ENCODE data around the gene KCNK2.

The KCNK2 gene

DNA sequence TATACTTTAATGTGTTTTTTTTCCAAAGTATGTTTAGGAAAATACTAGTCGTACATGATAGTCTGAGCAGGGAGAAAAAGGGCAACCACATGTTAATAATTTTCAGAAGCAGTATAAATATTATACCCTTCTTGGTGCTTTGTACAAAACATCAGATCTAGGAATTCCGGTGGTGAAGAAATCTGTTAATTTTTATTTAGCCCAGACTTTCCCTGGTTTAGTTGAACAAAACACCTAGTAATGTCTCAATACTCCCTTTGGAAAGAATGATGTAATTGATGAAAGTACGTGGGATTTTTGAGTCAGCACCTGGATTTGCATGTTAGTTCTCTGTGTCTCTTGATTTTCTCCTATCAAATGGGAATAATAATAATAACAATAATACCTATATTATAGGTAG is 38.4 kb upstream of the KCNK2 start:
- ATAC-seq (ENCODE audit: low read depth) = no peak
- Histone ChIP-seq H3K27me3 (ENCODE audit: insufficient read depth, poor library complexity, severe bottlenecking) (no peaks in the 10 kb centered on the region), H3K36me3 (ENCODE audit: low read depth) (no peaks in the 10 kb centered on the region), H3K9me3 (ENCODE audit: severe bottlenecking) (no peaks in the 10 kb centered on the region), H3K4me1 (ENCODE audit: insufficient read depth, poor library complexity, severe bottlenecking) (no peaks in the 10 kb centered on the region), H3K4me3 (ENCODE audit: severe bottlenecking) (no peak overlapping the region), H3K27ac (ENCODE audit: poor library complexity, severe bottlenecking) (no peak overlapping the region)
- TF ChIP-seq, protein P1, sequence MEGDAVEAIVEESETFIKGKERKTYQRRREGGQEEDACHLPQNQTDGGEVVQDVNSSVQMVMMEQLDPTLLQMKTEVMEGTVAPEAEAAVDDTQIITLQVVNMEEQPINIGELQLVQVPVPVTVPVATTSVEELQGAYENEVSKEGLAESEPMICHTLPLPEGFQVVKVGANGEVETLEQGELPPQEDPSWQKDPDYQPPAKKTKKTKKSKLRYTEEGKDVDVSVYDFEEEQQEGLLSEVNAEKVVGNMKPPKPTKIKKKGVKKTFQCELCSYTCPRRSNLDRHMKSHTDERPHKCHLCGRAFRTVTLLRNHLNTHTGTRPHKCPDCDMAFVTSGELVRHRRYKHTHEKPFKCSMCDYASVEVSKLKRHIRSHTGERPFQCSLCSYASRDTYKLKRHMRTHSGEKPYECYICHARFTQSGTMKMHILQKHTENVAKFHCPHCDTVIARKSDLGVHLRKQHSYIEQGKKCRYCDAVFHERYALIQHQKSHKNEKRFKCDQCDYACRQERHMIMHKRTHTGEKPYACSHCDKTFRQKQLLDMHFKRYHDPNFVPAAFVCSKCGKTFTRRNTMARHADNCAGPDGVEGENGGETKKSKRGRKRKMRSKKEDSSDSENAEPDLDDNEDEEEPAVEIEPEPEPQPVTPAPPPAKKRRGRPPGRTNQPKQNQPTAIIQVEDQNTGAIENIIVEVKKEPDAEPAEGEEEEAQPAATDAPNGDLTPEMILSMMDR (IDR thresholded peaks at IDR 0.05; ENCODE audit: poor library complexity, severe bottlenecking) = no peak
- no peak for DNase-seq (ENCODE audit: low spot score)

DNA sequence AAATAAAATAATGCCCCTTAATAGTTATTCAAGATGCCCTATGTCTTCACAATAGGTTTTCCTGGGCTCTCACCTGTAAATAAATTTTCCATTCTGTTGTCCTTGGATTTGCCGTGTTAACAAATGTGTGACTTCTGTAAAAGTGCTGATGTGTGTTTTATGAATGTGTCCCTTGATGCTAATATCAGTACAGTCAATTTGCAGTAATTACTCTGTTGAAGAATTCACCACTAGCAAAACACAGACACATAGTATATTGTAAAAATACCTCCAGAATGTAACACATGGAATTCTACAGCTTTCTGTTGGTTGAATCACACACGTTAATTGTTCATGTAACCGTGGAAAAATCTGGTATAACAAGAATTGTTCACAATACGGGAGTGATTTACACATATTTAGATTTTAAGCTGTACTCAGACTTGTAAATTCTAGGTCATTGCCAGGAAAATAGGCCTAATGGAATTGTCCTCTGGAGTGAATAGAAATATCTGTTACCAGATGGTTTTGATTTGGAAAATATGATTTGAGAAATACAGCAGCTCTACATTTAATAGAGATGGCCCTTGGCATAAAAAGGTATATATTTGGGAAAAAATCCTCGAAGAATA is 36.7 kb upstream of the KCNK2 start:
- no peak overlapping the region for H3K4me3 ChIP-seq (ENCODE audit: severe bottlenecking)
- no peak overlapping the region for H3K27ac ChIP-seq (ENCODE audit: poor library complexity, severe bottlenecking)
- DNase-seq (ENCODE audit: low spot score) (no peak), ATAC-seq (ENCODE audit: low read depth) (no peak)
- H3K27me3 ChIP-seq (ENCODE audit: insufficient read depth, poor library complexity, severe bottlenecking) = no peaks in the 10 kb centered on the region
- TF ChIP-seq, protein P1 (IDR thresholded peaks at IDR 0.05; ENCODE audit: poor library complexity, severe bottlenecking) = no peak
- H3K9me3 ChIP-seq (ENCODE audit: severe bottlenecking) = no peaks in the 10 kb centered on the region
- no peaks in the 10 kb centered on the region for H3K4me1 ChIP-seq (ENCODE audit: insufficient read depth, poor library complexity, severe bottlenecking)
- no peaks in the 10 kb centered on the region for H3K36me3 ChIP-seq (ENCODE audit: low read depth)

DNA sequence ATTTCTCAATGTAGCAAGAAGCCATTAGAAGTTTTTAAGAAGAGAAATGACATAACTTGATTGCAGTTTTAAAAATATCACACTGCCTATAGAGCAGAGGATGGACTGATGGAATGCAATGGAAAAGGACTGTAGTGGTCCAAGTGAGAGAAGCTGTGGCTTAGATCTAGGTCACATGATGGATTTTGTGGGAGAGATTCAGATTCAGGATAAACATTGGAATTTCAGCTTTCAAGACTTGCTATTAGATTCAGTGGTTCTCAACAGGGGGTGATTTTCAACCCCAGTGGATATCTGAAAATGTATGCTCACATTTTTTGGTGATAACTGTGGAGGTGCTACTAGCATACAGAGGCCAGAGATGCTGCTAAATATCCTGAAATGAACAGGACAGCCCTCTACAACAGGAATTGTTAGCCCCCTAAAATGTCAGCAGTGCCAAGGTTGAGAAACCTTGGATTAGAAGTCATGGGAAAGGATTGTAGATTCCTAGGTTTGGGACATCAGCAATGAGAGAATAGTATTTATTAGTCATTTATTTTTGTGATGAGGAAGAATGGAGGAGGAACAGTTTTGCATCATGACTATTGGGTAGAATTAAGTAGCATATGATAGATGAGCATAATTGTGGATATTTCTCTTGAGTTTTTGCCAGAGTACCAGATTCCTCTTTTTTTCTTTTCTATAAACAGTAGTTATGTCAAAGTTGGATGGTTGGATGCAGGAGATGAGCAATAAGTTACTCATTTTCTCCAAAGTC is 30.1 kb upstream of the KCNK2 start:
- no peaks in the 10 kb centered on the region for H3K27me3 ChIP-seq (ENCODE audit: insufficient read depth, poor library complexity, severe bottlenecking)
- no peaks in the 10 kb centered on the region for H3K4me1 ChIP-seq (ENCODE audit: insufficient read depth, poor library complexity, severe bottlenecking)
- ATAC-seq (ENCODE audit: low read depth) = no peak
- no peak for DNase-seq (ENCODE audit: low spot score)
- H3K9me3 ChIP-seq (ENCODE audit: severe bottlenecking) = no peaks in the 10 kb centered on the region
- H3K36me3 ChIP-seq (ENCODE audit: low read depth) = no peaks in the 10 kb centered on the region
- no peak overlapping the region for H3K4me3 ChIP-seq (ENCODE audit: severe bottlenecking)
- no peak overlapping the region for H3K27ac ChIP-seq (ENCODE audit: poor library complexity, severe bottlenecking)
- TF ChIP-seq, protein P1 (IDR thresholded peaks at IDR 0.05; ENCODE audit: poor library complexity, severe bottlenecking) = no peak

DNA sequence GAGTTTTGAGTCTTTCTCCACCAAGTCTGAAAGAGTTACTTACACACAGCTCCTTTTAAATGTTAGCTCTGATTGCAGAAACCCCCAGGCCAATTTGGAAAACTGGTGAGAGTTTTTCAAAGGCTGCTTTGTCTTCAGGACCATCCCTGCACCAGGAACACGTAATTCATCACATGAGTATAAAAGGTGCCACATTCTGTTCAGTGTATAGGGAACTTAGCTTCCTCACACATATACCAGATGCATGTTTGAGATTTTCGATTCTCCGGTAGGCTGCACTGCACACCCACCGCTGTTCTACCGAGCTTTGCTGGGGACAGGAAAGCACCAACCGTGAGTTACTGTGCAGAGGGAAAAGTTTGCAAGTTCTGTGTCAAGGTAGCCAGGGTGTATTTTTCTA is 28.3 kb upstream of the KCNK2 start:
- no peaks in the 10 kb centered on the region for H3K9me3 ChIP-seq (ENCODE audit: severe bottlenecking)
- DNase-seq (ENCODE audit: low spot score) = no peak
- ATAC-seq (ENCODE audit: low read depth) = no peak
- no peaks in the 10 kb centered on the region for H3K27me3 ChIP-seq (ENCODE audit: insufficient read depth, poor library complexity, severe bottlenecking)
- H3K36me3 ChIP-seq (ENCODE audit: low read depth) = no peaks in the 10 kb centered on the region
- no peaks in the 10 kb centered on the region for H3K4me1 ChIP-seq (ENCODE audit: insufficient read depth, poor library complexity, severe bottlenecking)
- no peak overlapping the region for H3K27ac ChIP-seq (ENCODE audit: poor library complexity, severe bottlenecking)
- TF ChIP-seq, protein P1 (IDR thresholded peaks at IDR 0.05; ENCODE audit: poor library complexity, severe bottlenecking) = no peak
- H3K4me3 ChIP-seq (ENCODE audit: severe bottlenecking) = no peak overlapping the region
